WTC11 (cell line): ENCODE results near the gene PARL. TPM values are rescaled to one million over a fixed set of nuclear protein-coding genes. Genes with fewer than 3 reads are reported as not detected.

ENCODE experiments used
- ATAC-seq: fragments of 200-7000 bp; cut with Tn5 transposase; 2 replicates; pipeline ENCODE4 v1.10.0; 2021; ENCODE audit warnings: mild to moderate bottlenecking, moderate library complexity
- CTCF ChIA-PET: fragments of 300-600 bp; sonication (Branson Sonifier 250); formaldehyde crosslinking; loops from one replicate; lab custom pipeline; 2021; ENCODE audit warnings: antibody characterized with exemption; lab: Charles Lee
- POLR2A ChIA-PET: fragments of 350-600 bp; sonication (Branson Sonifier 250); formaldehyde crosslinking; loops from one replicate; lab custom pipeline; 2021; ENCODE audit warnings: antibody characterized with exemption; lab: Charles Lee
- DNase-seq: peaks from one replicate; pipeline ENCODE4 v3.0.0; 2021; ENCODE audit warnings: low spot score
- H3K27ac Mint-ChIP-seq: 2 replicates; pipeline ENCODE4 v1.8.0; 2021; ENCODE audit warnings: mixed read lengths
- H3K27me3 Mint-ChIP-seq: 2 replicates; pipeline ENCODE4 v1.8.0; 2021; ENCODE audit warnings: low read depth, mild to moderate bottlenecking, moderate library complexity, mixed read lengths
- H3K36me3 Mint-ChIP-seq: 2 replicates; pipeline ENCODE4 v1.8.0; 2021; ENCODE audit warnings: mixed read lengths
- H3K4me1 Mint-ChIP-seq: 2 replicates; pipeline ENCODE4 v1.8.0; 2022; ENCODE audit warnings: mixed read lengths
- H3K4me3 Mint-ChIP-seq: 2 replicates; pipeline ENCODE4 v1.8.0; 2021; ENCODE audit warnings: mild to moderate bottlenecking, moderate library complexity, mixed read lengths
- H3K9me3 Mint-ChIP-seq: 2 replicates; pipeline ENCODE4 v1.8.0; 2021; ENCODE audit warnings: mixed read lengths
- FOXK1 ChIP-seq: sonication (generic); formaldehyde crosslinking; IDR thresholded peaks from 2 replicates; pipeline ENCODE4 v1.8.0; 2022; ENCODE audit warnings: mild to moderate bottlenecking, moderate library complexity, missing genetic modification reagents
- FOXP1 ChIP-seq: sonication (generic); formaldehyde crosslinking; IDR thresholded peaks from 2 replicates; pipeline ENCODE4 v1.8.0; 2022; ENCODE audit warnings: missing genetic modification reagents, mild to moderate bottlenecking, moderate library complexity, borderline replicate concordance
- MXD4 ChIP-seq: fragments of 250-450 bp; sonication (Bioruptor Pico); IDR thresholded peaks from 2 replicates; pipeline ENCODE4 v1.8.0; 2021; ENCODE audit warnings: mild to moderate bottlenecking, moderate library complexity, borderline replicate concordance
- NFYB ChIP-seq: sonication (generic); formaldehyde crosslinking; conservative IDR thresholded peaks from 2 replicates; pipeline ENCODE4 v1.8.0; 2022; ENCODE audit warnings: low read depth, missing genetic modification reagents
- OVOL2 ChIP-seq: fragments of 250-450 bp; sonication (Bioruptor Pico); IDR thresholded peaks from 2 replicates; pipeline ENCODE4 v1.9.0; 2021; ENCODE audit warnings: mild to moderate bottlenecking, borderline replicate concordance
- RELA ChIP-seq: sonication (generic); formaldehyde crosslinking; IDR thresholded peaks from 2 replicates; pipeline ENCODE4 v1.8.1; 2022; ENCODE audit warnings: missing genetic modification reagents, mild to moderate bottlenecking, borderline replicate concordance
- SMAD3 ChIP-seq: sonication (generic); formaldehyde crosslinking; IDR thresholded peaks from 2 replicates; pipeline ENCODE4 v1.8.0; 2022; ENCODE audit warnings: missing genetic modification reagents, mild to moderate bottlenecking, borderline replicate concordance
- SMAD4 ChIP-seq: sonication (generic); formaldehyde crosslinking; IDR thresholded peaks from 2 replicates; pipeline ENCODE4 v1.8.0; 2022; ENCODE audit warnings: mild to moderate bottlenecking, missing genetic modification reagents
- SOX15 ChIP-seq: fragments of 250-450 bp; sonication (Bioruptor Pico); IDR thresholded peaks from 2 replicates; pipeline ENCODE4 v1.9.0; 2021; ENCODE audit warnings: mild to moderate bottlenecking
- TCF7 ChIP-seq: sonication (generic); formaldehyde crosslinking; IDR thresholded peaks from 2 replicates; pipeline ENCODE4 v1.8.0; 2022; ENCODE audit warnings: mild to moderate bottlenecking, low read depth, missing genetic modification reagents, moderate library complexity
- ZNF263 ChIP-seq: sonication (generic); formaldehyde crosslinking; IDR thresholded peaks from 2 replicates; pipeline ENCODE4 v1.8.1; 2022; ENCODE audit warnings: low read depth, mild to moderate bottlenecking, moderate library complexity, missing genetic modification reagents
- ZNF396 ChIP-seq: fragments of 250-450 bp; sonication (Bioruptor Pico); IDR thresholded peaks from 2 replicates; pipeline ENCODE4 v1.8.0; 2021; ENCODE audit warnings: mild to moderate bottlenecking, moderate library complexity, borderline replicate concordance
- ZNF671 ChIP-seq: fragments of 250-450 bp; sonication (Bioruptor Pico); IDR thresholded peaks from 2 replicates; pipeline ENCODE4 v1.8.0; 2021; ENCODE audit warnings: mild to moderate bottlenecking
- total RNA-seq: library from RNA; stranded (reverse); gene quantifications from 3 replicates; pipeline ENCODE4 v1.2.3, GENCODE V29; 2021
- TF ChIP-seq, protein P1 (sequence below): sonication (generic); formaldehyde crosslinking; IDR thresholded peaks from 2 replicates; pipeline ENCODE4 v1.8.1; 2023; ENCODE audit warnings: mild to moderate bottlenecking, missing genetic modification reagents, moderate library complexity
- TF ChIP-seq, protein P2 (sequence below): sonication (generic); formaldehyde crosslinking; IDR thresholded peaks from 2 replicates; pipeline ENCODE4 v1.8.1; 2023; ENCODE audit warnings: mild to moderate bottlenecking, moderate library complexity, missing genetic modification reagents
- TF ChIP-seq, protein P3 (sequence below): sonication (generic); formaldehyde crosslinking; IDR thresholded peaks from 2 replicates; pipeline ENCODE4 v1.8.1; 2023; ENCODE audit warnings: mild to moderate bottlenecking, missing genetic modification reagents
- TF ChIP-seq, protein P4 (sequence below): sonication (generic); formaldehyde crosslinking; IDR thresholded peaks from 2 replicates; pipeline ENCODE4 v1.8.0; 2022; ENCODE audit warnings: mild to moderate bottlenecking, missing genetic modification reagents

The PARL gene
- total RNA-seq, 1 experiment from 2014 or later: 93.5 TPM

DNA sequence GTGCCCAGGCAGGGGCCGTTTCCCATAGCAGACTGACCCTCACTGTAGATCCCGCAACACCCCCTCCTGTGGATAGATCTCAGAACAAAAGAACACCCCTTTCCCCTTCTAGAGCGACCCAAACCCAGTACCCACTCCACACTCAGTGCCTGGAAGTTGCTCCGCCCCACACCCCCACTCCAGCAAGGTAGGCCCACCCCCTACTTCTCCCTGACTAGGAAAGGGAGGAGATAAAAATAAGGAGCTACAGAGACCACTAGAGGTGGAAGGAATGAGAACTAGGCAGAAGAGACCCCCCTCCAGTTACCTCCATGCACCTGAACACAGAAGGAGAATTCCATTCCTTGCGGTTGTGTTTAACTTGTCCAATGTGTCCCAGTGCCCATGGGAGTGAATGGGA, 30.2 kb upstream of the PARL start (continued):
- no peak for TF ChIP-seq ZNF671 (CRISPR knock-in tag)
- TF ChIP-seq, protein P1, sequence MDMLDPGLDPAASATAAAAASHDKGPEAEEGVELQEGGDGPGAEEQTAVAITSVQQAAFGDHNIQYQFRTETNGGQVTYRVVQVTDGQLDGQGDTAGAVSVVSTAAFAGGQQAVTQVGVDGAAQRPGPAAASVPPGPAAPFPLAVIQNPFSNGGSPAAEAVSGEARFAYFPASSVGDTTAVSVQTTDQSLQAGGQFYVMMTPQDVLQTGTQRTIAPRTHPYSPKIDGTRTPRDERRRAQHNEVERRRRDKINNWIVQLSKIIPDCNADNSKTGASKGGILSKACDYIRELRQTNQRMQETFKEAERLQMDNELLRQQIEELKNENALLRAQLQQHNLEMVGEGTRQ (CRISPR knock-in tag): no peak
- TF ChIP-seq, protein P2, sequence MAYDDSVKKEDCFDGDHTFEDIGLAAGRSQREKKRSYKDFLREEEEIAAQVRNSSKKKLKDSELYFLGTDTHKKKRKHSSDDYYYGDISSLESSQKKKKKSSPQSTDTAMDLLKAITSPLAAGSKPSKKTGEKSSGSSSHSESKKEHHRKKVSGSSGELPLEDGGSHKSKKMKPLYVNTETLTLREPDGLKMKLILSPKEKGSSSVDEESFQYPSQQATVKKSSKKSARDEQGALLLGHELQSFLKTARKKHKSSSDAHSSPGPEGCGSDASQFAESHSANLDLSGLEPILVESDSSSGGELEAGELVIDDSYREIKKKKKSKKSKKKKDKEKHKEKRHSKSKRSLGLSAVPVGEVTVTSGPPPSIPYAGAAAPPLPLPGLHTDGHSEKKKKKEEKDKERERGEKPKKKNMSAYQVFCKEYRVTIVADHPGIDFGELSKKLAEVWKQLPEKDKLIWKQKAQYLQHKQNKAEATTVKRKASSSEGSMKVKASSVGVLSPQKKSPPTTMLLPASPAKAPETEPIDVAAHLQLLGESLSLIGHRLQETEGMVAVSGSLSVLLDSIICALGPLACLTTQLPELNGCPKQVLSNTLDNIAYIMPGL: no peak
- no peak for TF ChIP-seq SMAD4 (CRISPR knock-in tag)
- no peak for TF ChIP-seq SMAD3
- TF ChIP-seq NFYB: no peak
- TF ChIP-seq, all 79 proteins: peak for 0

DNA sequence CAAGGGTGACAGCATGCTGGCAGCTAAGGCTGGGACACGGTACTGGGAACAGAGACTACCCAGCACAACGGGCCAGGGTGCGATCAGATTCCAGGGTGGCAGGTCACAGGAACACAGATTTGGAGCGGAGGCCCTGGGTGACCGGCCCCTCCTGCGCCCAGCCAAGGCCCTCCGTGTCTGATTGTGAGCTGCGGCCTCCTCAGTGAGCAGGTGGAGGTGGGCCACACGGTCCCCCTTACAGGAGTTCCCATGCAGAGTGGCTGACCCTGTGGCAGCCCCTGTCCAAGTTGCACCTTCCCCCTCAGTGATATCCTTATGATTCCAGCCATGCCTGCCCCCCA, 28.9 kb upstream of the PARL start:
- Mint-ChIP-seq H3K27me3 (no peaks in the 10 kb centered on the region), H3K27ac (no peak overlapping the region), H3K4me1 (peaks cover 5% of the 10 kb centered on the region; the same call in 1 of the 2 replicates), H3K36me3 (no peaks in the 10 kb centered on the region), H3K4me3 (no peak overlapping the region), H3K9me3 (no peaks in the 10 kb centered on the region)
- POLR2A ChIA-PET: interaction anchor here (0.6 kb wide), 1 partner anchor 10 kb away, joined by 3 read pairs; no protein-coding TSS in a partner anchor
- ATAC-seq (no peak), DNase-seq (no peak)
- TF ChIP-seq OVOL2 (CRISPR knock-in tag) (no peak), SOX15 (no peak), FOXK1 (CRISPR knock-in tag) (no peak), ZNF396 (CRISPR knock-in tag) (no peak), MXD4 (CRISPR knock-in tag) (no peak), RELA (CRISPR knock-in tag) (no peak)
- TF ChIP-seq, protein P1 (CRISPR knock-in tag): no peak
- CTCF ChIA-PET: interaction anchor here (1.7 kb wide), 1 partner anchor 9 kb away, joined by 7 read pairs; no protein-coding TSS in a partner anchor

DNA sequence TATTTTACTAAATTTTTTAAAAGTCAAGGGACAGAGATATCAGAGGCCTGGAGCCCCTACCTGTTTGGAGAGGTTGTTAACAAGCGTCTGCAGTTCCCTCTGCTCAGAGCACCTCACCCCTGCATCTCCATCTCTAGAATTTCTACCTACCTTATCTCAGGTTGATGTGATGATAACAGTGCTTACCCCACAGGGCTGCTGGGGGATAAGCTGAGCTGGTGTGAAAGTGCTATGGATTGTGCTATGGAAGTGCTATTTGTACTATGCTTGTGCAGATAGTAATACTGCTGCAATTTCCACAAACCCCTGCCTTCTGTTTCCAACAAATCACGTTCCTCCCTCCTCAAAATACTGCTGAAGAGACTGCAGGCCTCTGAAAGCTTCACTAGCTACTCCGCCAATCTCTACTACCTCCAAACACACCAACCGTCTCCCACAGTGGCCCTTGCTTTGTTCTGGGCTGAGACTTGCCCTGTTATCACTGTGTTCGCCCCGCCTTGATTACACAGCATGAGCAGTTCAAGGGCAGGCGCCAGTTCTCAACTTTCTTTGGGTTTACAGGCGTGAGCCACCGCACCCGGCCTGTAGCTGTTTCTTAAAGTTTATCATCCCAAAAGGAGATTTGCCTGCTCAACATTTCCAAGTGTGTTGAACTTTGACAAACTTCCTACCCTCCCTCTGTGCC, 28.4 kb upstream of the PARL start:
- ChIA-PET CTCF (interaction anchor here (1.7 kb wide), 1 partner anchor 9 kb away, joined by 7 read pairs; no protein-coding TSS in a partner anchor), POLR2A (interaction anchor here (0.6 kb wide), 1 partner anchor 11 kb away, joined by 3 read pairs; no protein-coding TSS in a partner anchor)
- DNase-seq: no peak
- H3K27ac Mint-ChIP-seq: no peak overlapping the region
- TF ChIP-seq FOXP1 (CRISPR knock-in tag) (no peak), ZNF263 (no peak), SMAD3 (no peak), SOX15 (no peak), SMAD4 (CRISPR knock-in tag) (no peak), TCF7 (CRISPR knock-in tag) (no peak), NFYB (no peak)
- TF ChIP-seq, protein P3, sequence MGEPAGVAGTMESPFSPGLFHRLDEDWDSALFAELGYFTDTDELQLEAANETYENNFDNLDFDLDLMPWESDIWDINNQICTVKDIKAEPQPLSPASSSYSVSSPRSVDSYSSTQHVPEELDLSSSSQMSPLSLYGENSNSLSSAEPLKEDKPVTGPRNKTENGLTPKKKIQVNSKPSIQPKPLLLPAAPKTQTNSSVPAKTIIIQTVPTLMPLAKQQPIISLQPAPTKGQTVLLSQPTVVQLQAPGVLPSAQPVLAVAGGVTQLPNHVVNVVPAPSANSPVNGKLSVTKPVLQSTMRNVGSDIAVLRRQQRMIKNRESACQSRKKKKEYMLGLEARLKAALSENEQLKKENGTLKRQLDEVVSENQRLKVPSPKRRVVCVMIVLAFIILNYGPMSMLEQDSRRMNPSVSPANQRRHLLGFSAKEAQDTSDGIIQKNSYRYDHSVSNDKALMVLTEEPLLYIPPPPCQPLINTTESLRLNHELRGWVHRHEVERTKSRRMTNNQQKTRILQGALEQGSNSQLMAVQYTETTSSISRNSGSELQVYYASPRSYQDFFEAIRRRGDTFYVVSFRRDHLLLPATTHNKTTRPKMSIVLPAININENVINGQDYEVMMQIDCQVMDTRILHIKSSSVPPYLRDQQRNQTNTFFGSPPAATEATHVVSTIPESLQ (CRISPR knock-in tag): no peak
- TF ChIP-seq, protein P4, sequence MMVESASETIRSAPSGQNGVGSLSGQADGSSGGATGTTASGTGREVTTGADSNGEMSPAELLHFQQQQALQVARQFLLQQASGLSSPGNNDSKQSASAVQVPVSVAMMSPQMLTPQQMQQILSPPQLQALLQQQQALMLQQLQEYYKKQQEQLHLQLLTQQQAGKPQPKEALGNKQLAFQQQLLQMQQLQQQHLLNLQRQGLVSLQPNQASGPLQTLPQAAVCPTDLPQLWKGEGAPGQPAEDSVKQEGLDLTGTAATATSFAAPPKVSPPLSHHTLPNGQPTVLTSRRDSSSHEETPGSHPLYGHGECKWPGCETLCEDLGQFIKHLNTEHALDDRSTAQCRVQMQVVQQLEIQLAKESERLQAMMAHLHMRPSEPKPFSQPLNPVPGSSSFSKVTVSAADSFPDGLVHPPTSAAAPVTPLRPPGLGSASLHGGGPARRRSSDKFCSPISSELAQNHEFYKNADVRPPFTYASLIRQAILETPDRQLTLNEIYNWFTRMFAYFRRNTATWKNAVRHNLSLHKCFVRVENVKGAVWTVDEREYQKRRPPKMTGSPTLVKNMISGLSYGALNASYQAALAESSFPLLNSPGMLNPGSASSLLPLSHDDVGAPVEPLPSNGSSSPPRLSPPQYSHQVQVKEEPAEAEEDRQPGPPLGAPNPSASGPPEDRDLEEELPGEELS (CRISPR knock-in tag): no peak
- no peaks in the 10 kb centered on the region for H3K9me3 Mint-ChIP-seq
- H3K4me1 Mint-ChIP-seq: peaks cover 5% of the 10 kb centered on the region; the same call in 1 of the 2 replicates
- H3K4me3 Mint-ChIP-seq: no peak overlapping the region
- ATAC-seq: no peak
- H3K27me3 Mint-ChIP-seq: no peaks in the 10 kb centered on the region
- H3K36me3 Mint-ChIP-seq: no peaks in the 10 kb centered on the region
